Retinal pigment epithelial cell (primary cell): Measurements from ENCODE around the gene ADK.

Source experiments
- DNase-seq: peaks from one replicate; pipeline ENCODE4 v3.0.0-alpha.2; 2010; ENCODE audit warnings: low read depth
- H3K4me3 ChIP-seq: 2 replicates; pipeline ENCODE4 v1.5.1; 2011; ENCODE audit warnings: mild to moderate bottlenecking, low read length, control low read depth, moderate library complexity
- TF ChIP-seq, protein P1 (sequence below): conservative IDR thresholded peaks from 2 replicates; pipeline ENCODE4 v1.5.1; 2011; ENCODE audit warnings: low read depth, low read length, control low read depth, inconsistent platforms

The ADK gene

DNA sequence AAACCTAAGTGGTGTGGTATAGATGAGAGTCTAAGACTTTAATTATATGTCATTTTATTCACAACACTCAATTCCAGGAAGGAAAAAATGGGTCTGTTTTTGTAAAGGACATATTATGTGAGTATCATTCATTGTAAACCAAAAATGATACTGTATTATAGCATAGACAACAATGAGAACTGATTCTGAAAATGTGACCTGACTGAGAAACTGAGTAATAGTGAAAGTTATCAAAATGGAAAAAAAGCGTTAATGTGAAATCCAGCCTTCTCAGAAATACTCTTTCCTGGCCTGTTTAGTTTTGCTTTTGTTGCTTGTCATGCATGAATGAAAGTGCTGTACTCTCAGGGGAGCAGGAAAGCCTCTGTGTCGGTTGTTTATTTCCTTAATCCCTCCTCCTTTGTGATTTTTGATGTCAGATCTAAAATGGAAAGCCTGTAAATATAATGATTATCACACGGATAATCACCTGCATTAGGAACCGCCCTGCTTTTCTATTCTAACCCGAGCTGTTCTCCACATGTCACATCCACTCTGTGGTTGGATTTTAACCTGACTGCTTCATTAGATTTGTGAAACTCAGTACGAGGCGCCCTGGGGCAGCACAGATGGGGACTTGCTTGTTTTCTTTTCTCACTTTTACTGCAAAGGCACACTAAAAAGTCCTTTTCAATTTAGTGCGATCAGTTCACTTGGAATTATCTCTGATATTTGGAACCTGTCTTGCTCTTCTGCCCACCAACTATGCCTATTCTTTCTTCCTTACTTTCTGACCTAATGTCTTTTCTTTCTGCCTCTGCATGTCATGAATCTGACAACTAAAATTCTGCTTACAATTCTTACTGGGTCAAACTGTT lies 434.4 kb downstream of the ADK start:
- no peak overlapping the region for H3K4me3 ChIP-seq
- TF ChIP-seq, protein P1, sequence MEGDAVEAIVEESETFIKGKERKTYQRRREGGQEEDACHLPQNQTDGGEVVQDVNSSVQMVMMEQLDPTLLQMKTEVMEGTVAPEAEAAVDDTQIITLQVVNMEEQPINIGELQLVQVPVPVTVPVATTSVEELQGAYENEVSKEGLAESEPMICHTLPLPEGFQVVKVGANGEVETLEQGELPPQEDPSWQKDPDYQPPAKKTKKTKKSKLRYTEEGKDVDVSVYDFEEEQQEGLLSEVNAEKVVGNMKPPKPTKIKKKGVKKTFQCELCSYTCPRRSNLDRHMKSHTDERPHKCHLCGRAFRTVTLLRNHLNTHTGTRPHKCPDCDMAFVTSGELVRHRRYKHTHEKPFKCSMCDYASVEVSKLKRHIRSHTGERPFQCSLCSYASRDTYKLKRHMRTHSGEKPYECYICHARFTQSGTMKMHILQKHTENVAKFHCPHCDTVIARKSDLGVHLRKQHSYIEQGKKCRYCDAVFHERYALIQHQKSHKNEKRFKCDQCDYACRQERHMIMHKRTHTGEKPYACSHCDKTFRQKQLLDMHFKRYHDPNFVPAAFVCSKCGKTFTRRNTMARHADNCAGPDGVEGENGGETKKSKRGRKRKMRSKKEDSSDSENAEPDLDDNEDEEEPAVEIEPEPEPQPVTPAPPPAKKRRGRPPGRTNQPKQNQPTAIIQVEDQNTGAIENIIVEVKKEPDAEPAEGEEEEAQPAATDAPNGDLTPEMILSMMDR = no peak
- DNase-seq = peak; percentile 14

DNA sequence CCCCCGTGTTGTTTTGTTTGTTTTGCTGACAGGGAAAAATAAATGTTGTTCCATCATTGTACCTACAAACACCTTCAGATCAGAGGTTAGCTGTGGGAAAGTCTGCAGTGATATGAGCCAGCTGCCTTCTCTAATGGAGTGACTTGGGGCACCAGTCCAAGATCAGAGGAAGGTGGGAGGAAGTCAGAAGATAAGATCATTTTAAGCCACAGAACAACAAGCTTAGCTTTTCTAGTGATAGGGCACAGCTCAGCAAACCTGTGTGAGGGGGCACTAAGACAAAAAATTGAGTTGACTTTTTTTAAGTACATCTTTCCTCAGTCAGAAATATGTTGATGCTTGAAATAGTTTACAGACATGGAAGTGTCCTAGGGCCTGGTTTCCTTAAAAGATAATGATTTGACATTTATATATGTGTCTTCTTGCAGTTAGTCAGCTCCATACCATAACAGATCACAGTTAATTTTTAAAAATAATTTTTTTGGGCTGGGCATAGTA lies 435.1 kb downstream of the ADK start:
- TF ChIP-seq, protein P1 = no peak
- DNase-seq = peak; percentile 9
- H3K4me3 ChIP-seq = no peak overlapping the region

DNA sequence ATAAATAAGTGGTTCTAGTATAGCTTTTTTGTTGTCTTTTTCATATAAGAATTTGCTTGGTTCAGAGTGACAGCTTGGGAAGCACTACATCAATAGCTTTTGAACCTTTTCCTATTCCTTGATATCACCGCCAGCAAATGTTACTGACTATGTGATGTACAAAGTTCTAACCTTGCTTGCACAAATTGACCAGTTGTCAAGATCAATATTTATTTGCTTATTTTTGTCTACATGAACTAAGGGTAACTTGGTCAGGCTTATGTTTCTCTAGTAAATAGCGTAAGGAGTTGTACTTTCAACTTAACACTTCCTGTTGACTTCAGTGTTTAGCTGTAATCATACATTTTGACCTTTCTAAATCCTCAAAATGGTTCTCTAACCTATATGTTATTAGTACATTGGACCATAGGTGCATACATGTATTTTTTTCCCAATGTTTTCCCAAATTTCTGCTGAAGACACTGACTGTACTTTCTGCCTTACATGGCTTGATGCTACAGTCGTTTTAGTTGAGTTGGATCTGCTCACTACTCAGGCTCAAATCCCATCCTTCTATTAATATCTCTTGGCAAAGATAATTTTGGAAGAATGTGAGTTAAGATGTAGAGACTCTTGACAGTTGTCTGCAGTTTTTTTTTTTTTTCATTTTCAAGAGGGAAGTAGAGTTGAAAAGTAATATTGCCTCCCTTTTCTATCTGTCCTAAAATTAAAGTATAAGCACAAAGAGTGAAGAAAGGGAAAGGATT lies 436.3 kb downstream of the ADK start:
- H3K4me3 ChIP-seq = no peak overlapping the region
- TF ChIP-seq, protein P1 = no peak
- no peak for DNase-seq

DNA sequence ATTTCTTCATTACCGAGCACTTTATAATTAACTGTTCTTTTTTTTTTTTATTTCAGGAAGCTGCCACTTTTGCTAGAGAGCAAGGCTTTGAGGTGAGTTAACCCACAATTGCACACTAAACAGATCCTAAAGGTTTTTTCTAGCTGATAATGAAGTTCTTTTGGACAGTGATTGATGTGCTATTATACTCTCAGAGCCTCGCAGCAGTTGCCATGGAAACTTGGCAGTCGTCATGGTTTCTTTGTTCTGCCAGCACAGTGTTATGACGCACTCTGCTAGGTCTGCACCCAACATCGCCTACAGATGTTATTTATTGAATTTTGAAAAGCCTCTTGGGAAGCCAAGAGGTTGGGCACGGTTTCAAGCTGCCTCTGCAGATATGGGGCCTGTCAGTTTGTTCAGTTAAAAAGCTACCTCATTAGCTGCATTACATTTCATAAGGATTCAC lies 438.2 kb downstream of the ADK start:
- TF ChIP-seq, protein P1 = no peak
- H3K4me3 ChIP-seq = no peak overlapping the region
- DNase-seq = peak; percentile 95

DNA sequence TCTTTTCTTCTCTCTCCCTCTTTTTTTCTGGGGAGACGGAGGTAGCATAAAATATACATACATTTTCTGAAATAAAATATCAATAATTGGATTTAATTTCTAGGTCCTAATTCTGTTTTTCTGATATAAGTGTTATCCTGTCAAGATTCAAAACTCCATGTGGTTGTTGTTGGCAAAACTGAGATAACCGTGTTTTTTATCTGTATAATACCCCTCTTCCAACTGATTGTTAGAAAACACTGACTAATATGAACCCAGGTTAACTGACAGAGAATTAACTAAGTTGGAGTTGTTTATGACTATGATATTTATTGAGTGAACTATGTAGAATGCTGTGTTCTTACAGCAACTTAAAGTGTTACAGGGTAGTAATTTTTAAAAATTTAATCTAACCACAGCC lies 438.8 kb downstream of the ADK start:
- no peak for DNase-seq
- H3K4me3 ChIP-seq = no peak overlapping the region
- TF ChIP-seq, protein P1 = no peak

DNA sequence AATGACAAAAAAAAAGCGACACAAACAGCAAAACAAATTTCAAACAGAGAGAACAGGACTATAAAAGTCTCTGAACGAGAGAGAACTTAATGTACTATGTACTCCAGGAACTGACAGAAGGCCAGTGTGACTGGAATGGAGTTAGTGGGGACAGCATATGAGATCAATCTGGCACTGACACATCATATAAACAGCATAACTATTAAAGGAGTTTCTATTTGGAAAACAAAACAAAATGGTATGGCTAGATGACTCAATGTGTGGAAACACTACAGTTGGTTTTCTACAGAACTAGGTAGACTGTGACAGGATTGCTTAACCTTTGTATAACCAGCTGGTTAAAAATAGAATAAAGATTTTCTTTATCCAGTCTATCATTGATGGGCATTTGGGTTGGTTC lies 442.4 kb downstream of the ADK start:
- no peak overlapping the region for H3K4me3 ChIP-seq
- TF ChIP-seq, protein P1 = no peak
- no peak for DNase-seq
